HCT116 (cell line): Measurements from ENCODE around the gene ZNF423. TPM values are rescaled to one million over a fixed set of nuclear protein-coding genes. Genes with fewer than 3 reads are reported as not detected.

Experiments
- ATAC-seq: fragments of 200-7000 bp; cut with Tn5 transposase; 2 replicates; pipeline ENCODE4 v1.9.1; 2020; ENCODE audit warnings: mild to moderate bottlenecking, moderate library complexity
- BruUV-seq: library from RNA; stranded (reverse); fragments of 400-500 nt; replicated peaks from 2 replicates; lab custom pipeline; 2021; lab: Mats Ljungman, UMichigan
- CTCF ChIA-PET: fragments of 300-600 bp; sonication (Branson Sonifier 250); formaldehyde crosslinking; loops from one replicate; lab custom pipeline; 2021; ENCODE audit warnings: antibody characterized with exemption; lab: Charles Lee
- POLR2A ChIA-PET: fragments of 300-600, 350-600 bp; sonication (Branson Sonifier 250); formaldehyde crosslinking; loops from one replicate; lab custom pipeline; 2021; ENCODE audit warnings: antibody characterized with exemption; lab: Charles Lee
- RAD21 ChIA-PET, 2 experiments: fragments of 300-600 bp; sonication (Branson Sonifier 250); formaldehyde crosslinking; loops; one replicate each; lab custom pipeline; 2023; ENCODE audit warnings: low total read pairs in 2 of 2; ENCODE audit not compliant: uncharacterized antibody in 2 of 2, unreplicated experiment in 2 of 2, low non-redundant PET in 1 of 2; lab: Charles Lee
- DNase-seq: peaks from one replicate; pipeline ENCODE4 v3.0.0-alpha.2; 2010; ENCODE audit warnings: low read depth, low spot score
- H2AFZ ChIP-seq: fragments of 200-600 bp; shearing (Covaris generic), sonication (generic); 2 replicates; pipeline ENCODE4 v1.6.1; 2017; ENCODE audit warnings: low read depth, mixed run types, mixed read lengths, antibody characterized with exemption, low read length; ENCODE audit not compliant: poor library complexity, severe bottlenecking
- H3K27ac ChIP-seq: 2 replicates; pipeline ENCODE4 v1.5.1; 2012; ENCODE audit warnings: low read depth, low read length
- H3K27me3 ChIP-seq: fragments of 200-600 bp; sonication (generic); 2 replicates; pipeline ENCODE4 v1.6.1; 2016; ENCODE audit warnings: mixed run types, low read length, mixed read lengths; ENCODE audit not compliant: insufficient read depth
- H3K36me3 ChIP-seq, 2 experiments: fragments of 200-500 bp in 1 of 2; fragments of 200-600 bp in 1 of 2; sonication (Bioruptor generic) in 1 of 2; sonication (generic) in 1 of 2; 2 replicates each; pipeline versions ENCODE4 v1.5.1 to v1.6.1; 2014 to 2016; ENCODE audit warnings: low read length in 2 of 2, inconsistent platforms in 1 of 2, mixed read lengths in 1 of 2, mixed run types in 1 of 2; ENCODE audit not compliant: insufficient read depth in 2 of 2, control insufficient read depth in 1 of 2
- H3K4me1 ChIP-seq, 2 experiments: fragments of 200-600 bp in 1 of 2; sonication (generic) in 1 of 2; 2 replicates each; pipeline versions ENCODE4 v1.5.1 to v1.6.1; 2012 to 2017; ENCODE audit warnings: low read length in 2 of 2, inconsistent platforms in 1 of 2, mild to moderate bottlenecking in 1 of 2, mixed read lengths in 1 of 2, mixed run types in 1 of 2, moderate library complexity in 1 of 2; ENCODE audit not compliant: insufficient read depth in 2 of 2, control insufficient read depth in 1 of 2
- H3K4me2 ChIP-seq: fragments of 200-600 bp; sonication (generic); 2 replicates; pipeline ENCODE4 v1.6.1; 2017; ENCODE audit warnings: mixed run types, low read length, mixed read lengths
- H3K4me3 ChIP-seq, 2 experiments: fragments of 200-600 bp in 1 of 2; sonication (generic) in 1 of 2; replicated peaks in 1 of 2; 2 replicates each; pipeline ENCODE4 v1.5.1; 2011 to 2016; ENCODE audit warnings: low read length in 2 of 2, control low read depth in 1 of 2, low read depth in 1 of 2, mild to moderate bottlenecking in 1 of 2, mixed read lengths in 1 of 2, mixed run types in 1 of 2
- H3K79me2 ChIP-seq: fragments of 200-600 bp; sonication (generic); 2 replicates; pipeline ENCODE4 v1.6.1; 2017; ENCODE audit warnings: mild to moderate bottlenecking, mixed run types, low read length, moderate library complexity, mixed read lengths; ENCODE audit not compliant: insufficient read depth
- H3K9ac ChIP-seq: fragments of 200-600 bp; sonication (generic); 2 replicates; pipeline ENCODE4 v1.6.1; 2016; ENCODE audit warnings: low read length, mixed read lengths
- H3K9me2 ChIP-seq: fragments of 200-600 bp; sonication (generic), shearing (Covaris generic); 2 replicates; pipeline ENCODE4 v1.6.1; 2017; ENCODE audit warnings: mixed run types, mild to moderate bottlenecking, moderate library complexity; ENCODE audit not compliant: insufficient read depth
- H3K9me3 ChIP-seq, 2 experiments: fragments of 200-500 bp in 1 of 2; fragments of 200-600 bp in 1 of 2; sonication (Bioruptor generic) in 1 of 2; sonication (generic) in 1 of 2; 2 replicates each; pipeline ENCODE4 v1.6.1; 2014 to 2017; ENCODE audit warnings: low read length in 2 of 2, mixed read lengths in 2 of 2, inconsistent platforms in 1 of 2, low read depth in 1 of 2, mild to moderate bottlenecking in 1 of 2, mixed run types in 1 of 2, moderate library complexity in 1 of 2; ENCODE audit not compliant: control insufficient read depth in 1 of 2, insufficient read depth in 1 of 2
- H4K20me1 ChIP-seq: fragments of 200-600 bp; sonication (generic), shearing (Covaris generic); 2 replicates; pipeline ENCODE4 v1.6.1; 2017; ENCODE audit warnings: mixed run types, mild to moderate bottlenecking, moderate library complexity; ENCODE audit not compliant: insufficient read depth
- ATF3 ChIP-seq: IDR thresholded peaks from 2 replicates; pipeline ENCODE4 v1.6.1; 2012
- EZH2 ChIP-seq: fragments of 200-600 bp; sonication (generic); IDR thresholded peaks from 2 replicates; pipeline ENCODE4 v1.6.1; 2017; ENCODE audit warnings: antibody characterized with exemption, mixed run types
- EZH2phosphoT487 ChIP-seq: fragments of 200-600 bp; IDR thresholded peaks from 2 replicates; pipeline ENCODE4 v1.6.1; 2018; ENCODE audit warnings: antibody characterized with exemption, borderline replicate concordance
- JUND ChIP-seq: IDR thresholded peaks from 2 replicates; pipeline ENCODE4 v1.6.1; 2012
- POLR2AphosphoS5 ChIP-seq: IDR thresholded peaks from 2 replicates; pipeline ENCODE4 v1.6.1; 2011; ENCODE audit warnings: mild to moderate bottlenecking, low read depth, low read length, moderate library complexity
- RAD21 ChIP-seq: IDR thresholded peaks from 2 replicates; pipeline ENCODE4 v1.6.1; 2012; ENCODE audit warnings: low read depth, mild to moderate bottlenecking
- SIN3A ChIP-seq: IDR thresholded peaks from 2 replicates; pipeline ENCODE4 v1.6.1; 2012; ENCODE audit warnings: low read depth
- SP1 ChIP-seq: IDR thresholded peaks from 2 replicates; pipeline ENCODE4 v1.6.1; 2012; ENCODE audit warnings: low read depth
- ZFX ChIP-seq: fragments of 450-650 bp; IDR thresholded peaks from 2 replicates; pipeline ENCODE4 v1.6.1; 2017
- ZNF274 ChIP-seq: fragments of 200-500 bp; sonication (Bioruptor generic); IDR thresholded peaks from 2 replicates; pipeline ENCODE4 v1.6.1; 2014; ENCODE audit warnings: mild to moderate bottlenecking, low read depth, low read length, inconsistent platforms
- intact Hi-C: fragments of 100-400 bp; cut with micrococcal nuclease; formaldehyde crosslinking; loops from 2 replicates; pipeline ENCODE4 v1.10.0; 2022
- total RNA-seq: library from RNA; stranded (reverse); gene quantifications from one replicate; pipeline ENCODE4 v1.2.1, GENCODE V29; 2021; ENCODE audit not compliant: unreplicated experiment
- TF ChIP-seq, protein P1 (sequence below), 3 experiments: fragments of 200-600 bp in 1 of 3; sonication (generic) in 1 of 3; IDR thresholded peaks in 2 of 3; conservative IDR thresholded peaks in 1 of 3; 2 replicates each; pipeline ENCODE4 v1.5.1; 2012 to 2017; ENCODE audit warnings: low read depth in 2 of 3, low read length in 2 of 3, antibody characterized with exemption in 1 of 3, borderline replicate concordance in 1 of 3, control low read depth in 1 of 3, mild to moderate bottlenecking in 1 of 3, mixed read lengths in 1 of 3, mixed run types in 1 of 3, moderate library complexity in 1 of 3; ENCODE audit not compliant: insufficient read depth in 1 of 3

The ZNF423 gene
- total RNA-seq, 1 experiment from 2014 or later = 0.22 TPM

- H3K27me3 ChIP-seq = no peaks in the 10 kb centered on the region
- TF ChIP-seq ZFX (no peak), SP1 (no peak), EZH2 (no peak), RAD21 (no peak), EZH2phosphoT487 (no peak), ZNF274 (no peak)
- RAD21 ChIA-PET = no interaction called here
- H3K36me3 ChIP-seq = no peaks in the 10 kb centered on the region
- no peaks in the 10 kb centered on the region for H3K9me3 ChIP-seq
- POLR2A ChIA-PET = no interaction called here
- no peaks in the 10 kb centered on the region for H3K79me2 ChIP-seq
- no peak overlapping the region for H3K4me3 ChIP-seq
- no peaks in the 10 kb centered on the region for H3K9me2 ChIP-seq
- H2AFZ ChIP-seq = no peak overlapping the region
- DNase-seq (no peak), ATAC-seq (no peak)
- H3K4me2 ChIP-seq = no peak overlapping the region
- CTCF ChIA-PET = no interaction called here
- intact Hi-C loops = no loop called here
- no peak overlapping the region for H3K9ac ChIP-seq
- H3K27ac ChIP-seq = no peak overlapping the region
- H4K20me1 ChIP-seq = no peaks in the 10 kb centered on the region
- no TSS peak for BruUV-seq
- no peaks in the 10 kb centered on the region for H3K4me1 ChIP-seq
These were observed 143.4 kb downstream of the ZNF423 start for GRCh38 chr16:49712542-49712941.

- no peaks in the 10 kb centered on the region for H3K27me3 ChIP-seq
- TF ChIP-seq, protein P1, sequence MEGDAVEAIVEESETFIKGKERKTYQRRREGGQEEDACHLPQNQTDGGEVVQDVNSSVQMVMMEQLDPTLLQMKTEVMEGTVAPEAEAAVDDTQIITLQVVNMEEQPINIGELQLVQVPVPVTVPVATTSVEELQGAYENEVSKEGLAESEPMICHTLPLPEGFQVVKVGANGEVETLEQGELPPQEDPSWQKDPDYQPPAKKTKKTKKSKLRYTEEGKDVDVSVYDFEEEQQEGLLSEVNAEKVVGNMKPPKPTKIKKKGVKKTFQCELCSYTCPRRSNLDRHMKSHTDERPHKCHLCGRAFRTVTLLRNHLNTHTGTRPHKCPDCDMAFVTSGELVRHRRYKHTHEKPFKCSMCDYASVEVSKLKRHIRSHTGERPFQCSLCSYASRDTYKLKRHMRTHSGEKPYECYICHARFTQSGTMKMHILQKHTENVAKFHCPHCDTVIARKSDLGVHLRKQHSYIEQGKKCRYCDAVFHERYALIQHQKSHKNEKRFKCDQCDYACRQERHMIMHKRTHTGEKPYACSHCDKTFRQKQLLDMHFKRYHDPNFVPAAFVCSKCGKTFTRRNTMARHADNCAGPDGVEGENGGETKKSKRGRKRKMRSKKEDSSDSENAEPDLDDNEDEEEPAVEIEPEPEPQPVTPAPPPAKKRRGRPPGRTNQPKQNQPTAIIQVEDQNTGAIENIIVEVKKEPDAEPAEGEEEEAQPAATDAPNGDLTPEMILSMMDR (IDR thresholded peaks at IDR 0.05 in 2 of 3, conservative IDR thresholded peaks at IDR 0.05 in 1 of 3; ENCODE audit: borderline replicate concordance in 1 of 3, insufficient read depth in 1 of 3, low read depth in 2 of 3, low read length in 2 of 3) = no peak
- TF ChIP-seq JUND (no peak), SIN3A (no peak), POLR2AphosphoS5 (no peak), ATF3 (no peak), ZFX (no peak)
- intact Hi-C loops = no loop called here
- no TSS peak for BruUV-seq
- H3K27ac ChIP-seq = no peak overlapping the region
- POLR2A ChIA-PET = no interaction called here
- no peak overlapping the region for H3K4me2 ChIP-seq
- CTCF ChIA-PET = no interaction called here
- H3K9ac ChIP-seq = no peak overlapping the region
- no peak overlapping the region for H2AFZ ChIP-seq
- no peaks in the 10 kb centered on the region for H3K79me2 ChIP-seq
- H3K36me3 ChIP-seq = no peaks in the 10 kb centered on the region
- no peak for DNase-seq
- no peaks in the 10 kb centered on the region for H4K20me1 ChIP-seq
- no peak overlapping the region for H3K4me3 ChIP-seq
- no peaks in the 10 kb centered on the region for H3K9me2 ChIP-seq
- no peak for ATAC-seq
- H3K9me3 ChIP-seq = no peaks in the 10 kb centered on the region
- RAD21 ChIA-PET = no interaction called here
- no peaks in the 10 kb centered on the region for H3K4me1 ChIP-seq
These were observed 143.8 kb downstream of the ZNF423 start for GRCh38 chr16:49712106-49712505.
